Kidney (tissue), 11 donors: ENCODE measurements around the gene TEX28. TPM values are rescaled to one million over a fixed set of nuclear protein-coding genes. Genes with fewer than 3 reads are reported as not detected.
A peak's percentile ranks its signal among the peaks of the same experiment; 100 is the strongest.
"Not testable (repeated sequence)": the region's sequence is repeated elsewhere in the genome, so short reads cannot be mapped to it uniquely, and the experiment has no call there.

Experiments
- DNase-seq, 5 donors: peaks; one replicate each; pipeline ENCODE4 v3.0.0-alpha.2; 2013 to 2020
- FAIRE-seq: peaks from 2 replicates; lab custom pipeline; 2012; peaks lifted over from hg19 to GRCh38; lab: Jason Lieb, UNC
- H3K27ac ChIP-seq, 2 donors: one replicate each; pipeline ENCODE4 v1.7.0; 2013; ENCODE audit warnings: low read depth in 2 of 2, low read length in 2 of 2, inconsistent platforms in 1 of 2
- H3K27me3 ChIP-seq: one replicate; pipeline ENCODE4 v1.7.1; 2013; ENCODE audit warnings: low read length, inconsistent platforms; ENCODE audit not compliant: control insufficient read depth, insufficient read depth
- H3K36me3 ChIP-seq, 3 donors: one replicate each; pipeline versions ENCODE4 v1.7.0 to v1.7.1; 2013; ENCODE audit warnings: low read length in 3 of 3, control low read depth in 1 of 3, inconsistent platforms in 1 of 3; ENCODE audit not compliant: insufficient read depth in 3 of 3, control insufficient read depth in 2 of 3
- H3K4me1 ChIP-seq, 3 donors: one replicate each; pipeline versions ENCODE4 v1.7.0 to v1.7.1; 2013; ENCODE audit warnings: low read length in 3 of 3, inconsistent platforms in 1 of 3, low read depth in 1 of 3; ENCODE audit not compliant: control insufficient read depth in 2 of 3, insufficient read depth in 2 of 3
- H3K4me3 ChIP-seq, 3 donors: one replicate each; pipeline versions ENCODE4 v1.7.0 to v1.8.1; 2013; ENCODE audit warnings: low read length in 3 of 3, control low read depth in 1 of 3, inconsistent platforms in 1 of 3
- H3K9ac ChIP-seq, 3 donors: one replicate each; pipeline versions ENCODE4 v1.7.0 to v1.7.1; 2013; ENCODE audit warnings: low read length in 3 of 3, control low read depth in 1 of 3, inconsistent platforms in 1 of 3
- H3K9me3 ChIP-seq, 3 donors: one replicate each; pipeline versions ENCODE4 v1.7.0 to v1.7.1; 2013; ENCODE audit warnings: low read length in 3 of 3, control low read depth in 1 of 3, inconsistent platforms in 1 of 3; ENCODE audit not compliant: control insufficient read depth in 2 of 3, insufficient read depth in 1 of 3
- intact Hi-C: fragments of 100-400 bp; cut with DNase I; formaldehyde crosslinking; loops from one replicate; pipeline ENCODE4 v1.11.1; 2022
- polyA plus RNA-seq: library from polyadenylated mRNA; stranded (reverse); fragments of 350-450 nt; fragmentation: Illumina TruSeq; extraction: RNeasy Lipid Tissue Mini Kit (QIAGEN cat#74804); gene quantifications from one replicate; pipeline ENCODE4 v1.2.3, GENCODE V29; 2014; ENCODE audit warnings: low read depth, low replicate concordance; ENCODE audit not compliant: insufficient read depth
- total RNA-seq: library from RNA; stranded (reverse); fragmentation: NEBNext Ultra II Directional; extraction: Animal tissue kit (Norgen Biotek cat#: 25700); gene quantifications from one replicate; pipeline ENCODE4 v1.2.1, GENCODE V29; 2021
- donor health status: control.
- donor health status: control.
- donor health status: DM: yes; HTN: yes; CAD: no.
- donor health status: Normal renal cell carcinoma (clear cell type).

The TEX28 gene
- total and polyA plus RNA-seq, 2 donors from 2014 or later: not detected

DNA sequence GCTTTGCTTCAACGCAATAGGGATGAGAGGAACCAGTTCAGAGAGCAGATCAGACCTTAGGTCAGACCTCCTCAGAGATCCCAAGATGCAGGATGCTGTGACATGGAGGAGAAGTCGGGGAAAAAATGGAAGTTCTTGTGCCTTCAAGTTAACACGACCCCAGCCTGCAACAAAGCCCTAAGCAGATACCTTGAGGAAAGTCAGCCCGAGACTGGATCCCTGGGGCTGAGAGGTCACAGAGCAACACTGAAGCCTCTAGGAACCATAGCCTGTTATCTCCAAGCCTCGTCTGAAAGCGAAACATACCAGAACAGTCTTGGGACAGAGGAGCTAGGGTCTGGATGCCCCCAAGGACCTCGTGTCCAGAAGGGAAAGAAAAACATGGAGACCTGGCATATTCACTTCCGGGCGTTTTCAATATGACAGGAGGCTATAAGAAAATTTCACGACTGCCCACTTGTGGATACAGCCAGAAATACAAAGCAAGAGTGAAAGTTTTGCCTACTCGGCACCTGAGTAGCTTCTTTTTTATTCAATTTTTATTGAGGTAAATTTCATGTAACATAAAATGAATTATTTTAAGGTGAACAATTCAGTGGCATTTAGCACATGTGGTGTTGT, 55.9 kb downstream of the TEX28 start:
- H3K4me1 ChIP-seq, H3K36me3 ChIP-seq, FAIRE-seq: not testable (repeated sequence)

GRCh38 chrX:154233620-154234019, 61.3 kb downstream of the TEX28 start:
- H3K27me3 ChIP-seq, DNase-seq, H3K27ac ChIP-seq, intact Hi-C loops, H3K4me3 ChIP-seq, H3K9ac ChIP-seq, H3K9me3 ChIP-seq, H3K4me1 ChIP-seq, FAIRE-seq, H3K36me3 ChIP-seq: not testable (repeated sequence)

More for the DNA sequence above, 55.9 kb downstream of the TEX28 start:
- H3K27me3 ChIP-seq, H3K4me3 ChIP-seq, H3K9ac ChIP-seq, H3K27ac ChIP-seq, H3K9me3 ChIP-seq, intact Hi-C loops: not testable (repeated sequence)
- peak in 1 of 5 donors; percentile 37 for DNase-seq

- H3K9me3 ChIP-seq, FAIRE-seq, H3K9ac ChIP-seq, DNase-seq, H3K4me1 ChIP-seq, H3K27me3 ChIP-seq, H3K4me3 ChIP-seq, H3K27ac ChIP-seq, intact Hi-C loops, H3K36me3 ChIP-seq: not testable (repeated sequence)
These were observed 63.5 kb downstream of the TEX28 start for GRCh38 chrX:154231443-154231842.

- H3K4me3 ChIP-seq, H3K9me3 ChIP-seq, intact Hi-C loops, FAIRE-seq, DNase-seq, H3K27ac ChIP-seq, H3K36me3 ChIP-seq, H3K27me3 ChIP-seq, H3K9ac ChIP-seq, H3K4me1 ChIP-seq: not testable (repeated sequence)
These were observed 68.2 kb downstream of the TEX28 start for GRCh38 chrX:154226706-154227105.

- DNase-seq, H3K9me3 ChIP-seq, H3K4me1 ChIP-seq, H3K36me3 ChIP-seq, H3K4me3 ChIP-seq, H3K27me3 ChIP-seq, FAIRE-seq, H3K27ac ChIP-seq, H3K9ac ChIP-seq, intact Hi-C loops: not testable (repeated sequence)
These were observed 69.6 kb downstream of the TEX28 start for GRCh38 chrX:154225292-154225691.

Other genes starting within 250 kb of the TEX28 start
- gene MECP2, start 197.4 kb downstream of the TEX28 start, total RNA-seq: 74.7 TPM
- 14.0 TPM for gene MECP2, start 197.4 kb downstream of the TEX28 start, polyA plus RNA-seq
- gene OPN1LW, start 150.9 kb downstream of the TEX28 start, total RNA-seq: not detected
- not detected for gene OPN1LW, start 150.9 kb downstream of the TEX28 start, polyA plus RNA-seq
- gene OPN1MW, start 112.5 kb downstream of the TEX28 start, total RNA-seq: not detected
- gene OPN1MW, start 112.5 kb downstream of the TEX28 start, polyA plus RNA-seq: not detected
- gene OPN1MW2, start 75.4 kb downstream of the TEX28 start, total RNA-seq: not detected
- gene OPN1MW2, start 75.4 kb downstream of the TEX28 start, polyA plus RNA-seq: not detected
- gene OPN1MW3, start 37.5 kb downstream of the TEX28 start, total RNA-seq: not detected
- gene OPN1MW3, start 37.5 kb downstream of the TEX28 start, polyA plus RNA-seq: not detected
- gene TKTL1, start 671 bp upstream of the TEX28 start, total RNA-seq: 0.38 TPM
- 0.30 TPM for gene TKTL1, start 671 bp upstream of the TEX28 start, polyA plus RNA-seq
- 1,036 TPM for gene FLNA, start 79.5 kb upstream of the TEX28 start, total RNA-seq
- 421 TPM for gene FLNA, start 79.5 kb upstream of the TEX28 start, polyA plus RNA-seq
- gene EMD, start 84.2 kb upstream of the TEX28 start, total RNA-seq: 79.6 TPM
- gene EMD, start 84.2 kb upstream of the TEX28 start, polyA plus RNA-seq: 102 TPM
- 2,684 TPM for gene RPL10, start 103.3 kb upstream of the TEX28 start, total RNA-seq
- 2,858 TPM for gene RPL10, start 103.3 kb upstream of the TEX28 start, polyA plus RNA-seq
- gene DNASE1L1, start 114.1 kb upstream of the TEX28 start, total RNA-seq: 33.8 TPM
- 28.0 TPM for gene DNASE1L1, start 114.1 kb upstream of the TEX28 start, polyA plus RNA-seq
- gene TAFAZZIN, start 116.4 kb upstream of the TEX28 start, total RNA-seq: 40.2 TPM
- 33.3 TPM for gene TAFAZZIN, start 116.4 kb upstream of the TEX28 start, polyA plus RNA-seq
- 121 TPM for gene ATP6AP1, start 133.6 kb upstream of the TEX28 start, total RNA-seq
- gene ATP6AP1, start 133.6 kb upstream of the TEX28 start, polyA plus RNA-seq: 205 TPM
- gene GDI1, start 142.0 kb upstream of the TEX28 start, total RNA-seq: 116 TPM
- 92.5 TPM for gene GDI1, start 142.0 kb upstream of the TEX28 start, polyA plus RNA-seq
- 46.0 TPM for gene FAM50A, start 149.0 kb upstream of the TEX28 start, total RNA-seq
- gene FAM50A, start 149.0 kb upstream of the TEX28 start, polyA plus RNA-seq: 112 TPM
- gene PLXNA3, start 163.2 kb upstream of the TEX28 start, total RNA-seq: 40.5 TPM
- 4.9 TPM for gene PLXNA3, start 163.2 kb upstream of the TEX28 start, polyA plus RNA-seq
- 10.0 TPM for gene LAGE3, start 184.2 kb upstream of the TEX28 start, total RNA-seq
- gene LAGE3, start 184.2 kb upstream of the TEX28 start, polyA plus RNA-seq: 29.0 TPM
- gene UBL4A, start 191.5 kb upstream of the TEX28 start, total RNA-seq: 26.1 TPM
- gene UBL4A, start 191.5 kb upstream of the TEX28 start, polyA plus RNA-seq: 35.2 TPM
- 27.3 TPM for gene SLC10A3, start 195.5 kb upstream of the TEX28 start, total RNA-seq
- gene SLC10A3, start 195.5 kb upstream of the TEX28 start, polyA plus RNA-seq: 19.0 TPM
- gene FAM3A, start 221.1 kb upstream of the TEX28 start, total RNA-seq: 39.5 TPM
- 73.4 TPM for gene FAM3A, start 221.1 kb upstream of the TEX28 start, polyA plus RNA-seq